GM21360 (cell line): ENCODE data around the gene POLD1.

Experiments
- ATAC-seq: cut with Tn5 transposase; IDR thresholded peaks from one replicate; pipeline ENCODE4 v1.9.1; 2021; ENCODE audit warnings: mild to moderate bottlenecking, moderate library complexity; ENCODE audit not compliant: unreplicated experiment

POLD1 gene

GRCh38 chr19:50461066-50461875 is 77.1 kb downstream of the POLD1 start:
- no peak for ATAC-seq

GRCh38 chr19:50462970-50463369 is 78.8 kb downstream of the POLD1 start:
- no peak for ATAC-seq

- ATAC-seq: no peak
Observed at GRCh38 chr19:50464348-50464747, 80.2 kb downstream of the POLD1 start.

- no peak for ATAC-seq
Observed at GRCh38 chr19:50465000-50465399, 80.9 kb downstream of the POLD1 start.

- no peak for ATAC-seq
Observed at GRCh38 chr19:50465986-50466705, 82.0 kb downstream of the POLD1 start.

GRCh38 chr19:50466706-50467039 is 82.5 kb downstream of the POLD1 start:
- ATAC-seq: no peak

GRCh38 chr19:50467566-50467965 is 83.4 kb downstream of the POLD1 start:
- no peak for ATAC-seq
